Activated CD8-positive, alpha-beta memory T cell treated with anti-CD3 and anti-CD28 coated beads, Interleukin-2, amount 50 U/mL, for 24 hours (primary cell): ENCODE measurements around the gene CBARP.
"Not testable (repeated sequence)": the region's sequence is repeated elsewhere in the genome, so short reads cannot be mapped to it uniquely, and the experiment has no call there.

ENCODE experiments used
- DNase-seq: peaks from one replicate; pipeline ENCODE4 v3.0.0-alpha.2; 2020; ENCODE audit errors: extremely low read depth

CBARP gene

GRCh38 chr19:1252821-1253513 is 15.2 kb upstream of the CBARP start:
- DNase-seq = no peak

- no peak for DNase-seq
Measured at GRCh38 chr19:1252221-1252820, 14.5 kb upstream of the CBARP start.

DNA sequence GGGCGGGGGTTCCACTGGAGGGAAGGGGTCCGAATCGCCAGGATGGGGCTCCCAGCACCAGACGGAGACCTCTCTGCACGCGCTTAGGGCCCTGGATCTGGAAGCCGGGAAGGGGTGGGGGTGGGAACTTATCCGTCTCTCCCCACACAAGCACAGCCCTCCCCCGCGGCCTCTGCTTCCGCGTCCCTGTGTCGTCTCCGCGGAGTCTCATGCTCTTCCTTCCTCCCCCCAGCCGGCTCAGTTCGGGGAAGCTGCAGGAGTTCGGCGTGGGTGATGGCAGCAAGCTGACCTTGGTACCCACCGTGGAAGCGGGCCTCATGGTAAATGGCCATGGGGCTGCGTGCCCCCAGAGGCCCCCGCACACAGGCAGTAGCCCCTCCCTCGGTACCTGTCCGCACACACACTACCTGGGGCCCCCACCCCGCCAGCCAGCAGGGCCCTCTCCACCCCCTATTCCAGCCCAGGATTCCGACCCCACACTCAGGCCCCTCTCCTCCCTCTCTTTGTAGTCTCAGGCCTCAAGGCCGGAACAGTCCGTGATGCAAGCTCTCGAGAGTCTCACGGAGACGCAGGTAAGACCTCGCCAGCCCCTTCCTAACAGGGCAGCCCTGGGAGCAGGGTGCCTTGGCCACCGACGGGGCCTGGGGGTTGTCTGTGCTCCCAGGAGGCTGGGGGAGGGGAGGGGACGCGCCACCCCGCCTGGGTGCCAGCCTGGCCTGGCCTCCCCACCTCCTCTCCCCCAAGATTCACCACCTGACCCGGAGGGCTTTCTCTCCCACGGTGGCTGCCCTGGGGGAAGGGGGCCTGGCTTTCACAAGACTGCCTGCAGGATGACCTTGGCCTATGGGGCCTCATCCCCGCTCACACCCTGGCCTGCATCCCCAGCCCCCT is 13.8 kb upstream of the CBARP start:
- DNase-seq = no peak

GRCh38 chr19:1250437-1251260 is 12.8 kb upstream of the CBARP start:
- DNase-seq = no peak

- DNase-seq = no peak
Measured at GRCh38 chr19:1249990-1250436, 12.2 kb upstream of the CBARP start.

DNA sequence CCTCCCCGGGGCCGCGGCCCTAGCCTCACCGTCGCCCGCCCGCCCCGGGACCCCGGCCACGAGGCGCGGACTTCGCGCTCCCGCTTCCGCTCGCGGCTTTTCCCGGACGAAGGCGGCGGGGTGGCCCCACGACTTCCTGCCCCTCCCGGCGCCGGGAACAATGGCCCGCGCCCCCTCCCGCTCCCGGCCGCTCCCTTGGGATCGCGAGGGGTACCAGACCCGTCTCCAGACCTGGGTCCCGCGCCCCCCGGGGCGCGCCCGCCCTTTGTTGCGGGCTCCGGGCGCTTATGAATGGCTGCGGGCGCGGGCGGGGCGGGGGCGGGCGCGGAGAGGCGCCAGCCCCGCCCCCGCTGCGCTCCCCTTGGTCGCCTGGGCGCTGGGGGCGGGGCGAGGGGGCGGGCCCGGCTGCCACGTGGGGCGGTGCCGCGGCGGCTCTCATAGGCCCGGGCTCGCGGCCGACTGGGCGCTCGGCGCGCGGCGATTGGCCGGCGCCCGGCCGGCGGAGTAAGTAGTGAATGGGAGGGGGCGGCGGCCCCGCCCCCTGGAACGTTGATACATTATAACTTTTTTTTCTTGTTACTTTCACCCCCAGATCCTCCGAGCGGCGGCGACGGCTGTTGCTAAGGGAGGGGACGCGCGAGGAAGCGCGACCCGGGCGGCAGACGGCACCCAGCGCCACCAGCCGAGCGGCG is 11.6 kb upstream of the CBARP start:
- peak; percentile 73 for DNase-seq

GRCh38 chr19:1248786-1249297 is 11.0 kb upstream of the CBARP start:
- DNase-seq = no peak

DNA sequence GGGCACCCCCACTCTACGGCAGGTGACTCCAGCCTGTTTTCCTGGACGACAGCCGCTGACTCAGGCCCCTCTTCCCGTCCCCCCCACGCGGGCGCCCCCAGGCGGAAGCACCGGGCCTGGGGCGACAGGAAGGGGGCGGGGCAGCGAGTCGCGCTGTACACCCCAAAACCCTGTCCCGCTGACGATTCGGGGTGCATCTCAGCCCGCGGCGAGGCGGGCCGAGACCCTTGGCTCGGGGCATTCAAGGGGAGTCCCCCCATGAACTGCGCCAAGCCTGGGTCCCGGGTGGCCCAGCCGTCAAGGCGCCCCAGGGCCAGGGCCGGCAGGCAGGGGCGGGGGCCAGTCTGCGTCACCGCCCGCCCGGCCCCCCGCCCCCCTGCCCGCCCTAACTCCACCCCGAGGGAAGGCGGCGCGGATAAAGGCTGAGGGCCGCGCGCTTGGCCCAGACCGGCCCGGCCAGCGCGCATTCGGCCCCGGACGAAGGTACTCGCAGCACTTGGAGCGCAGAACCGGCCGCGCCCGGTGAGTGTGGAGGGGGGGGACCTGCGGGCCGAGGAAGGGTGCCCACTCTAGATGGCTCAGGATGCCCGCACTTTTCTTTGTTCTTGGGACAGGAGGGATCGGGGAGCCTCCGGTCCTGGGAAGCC is 10.5 kb upstream of the CBARP start, which contains the start of gene MIDN:
MIDN (plus strand) TSS at position 445 of the 647 bp plus-strand sequence. CDS start 1,714 bp downstream, outside the sequence.
- DNase-seq = no peak

- DNase-seq = no peak
Measured at GRCh38 chr19:1247748-1248138, 9.9 kb upstream of the CBARP start.

GRCh38 chr19:1246265-1247087 is 8.7 kb upstream of the CBARP start:
- DNase-seq = not testable (repeated sequence)

DNA sequence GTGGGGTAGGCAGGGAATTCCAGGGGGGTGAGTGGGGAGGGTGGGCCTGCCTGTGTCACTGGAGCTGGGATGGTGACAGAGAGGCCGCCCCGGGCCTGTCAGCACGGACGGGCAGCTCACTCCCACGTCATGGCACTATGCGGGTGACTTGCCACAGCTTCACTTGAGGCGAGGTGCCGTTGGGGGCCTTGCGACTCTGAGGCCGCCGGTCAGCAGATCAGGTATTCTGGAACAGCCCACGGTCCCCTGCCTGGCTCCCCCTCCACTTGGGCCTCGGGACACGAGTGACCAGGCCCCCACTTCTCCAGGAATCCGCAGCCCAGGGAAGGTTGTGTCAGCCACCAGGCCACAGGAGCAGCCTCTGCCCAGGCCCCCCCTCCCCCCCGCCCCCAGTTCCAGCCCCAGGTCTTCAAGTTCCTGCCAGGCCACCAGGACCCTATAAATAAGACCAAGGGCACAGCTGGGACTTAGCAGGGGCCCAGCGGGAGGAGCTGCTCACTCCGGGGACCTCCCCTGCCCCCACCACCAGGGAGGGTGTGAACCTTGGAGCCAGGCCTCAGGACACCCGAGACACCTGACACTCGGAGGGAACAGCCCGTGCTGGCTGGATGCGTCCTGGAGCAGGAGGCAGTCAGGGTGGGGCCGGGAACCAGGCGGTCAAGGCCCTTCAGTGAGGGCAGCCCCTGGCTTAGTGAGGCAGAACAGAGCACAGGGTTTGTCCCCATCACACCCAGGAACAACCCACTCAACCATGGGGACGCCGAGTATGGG is 7.9 kb upstream of the CBARP start:
- no peak for DNase-seq

- DNase-seq = no peak
Measured at GRCh38 chr19:1244693-1245451, 7.1 kb upstream of the CBARP start.

GRCh38 chr19:1243768-1244692 is 6.2 kb upstream of the CBARP start:
- no peak for DNase-seq

GRCh38 chr19:1241417-1242095 is 3.8 kb upstream of the CBARP start, which contains the start of gene ATP5F1D:
TSS of gene ATP5F1D (plus strand) at chr19:1241751. CDS start at chr19:1241851, 100 bp downstream.
- peak; percentile 82 for DNase-seq

DNA sequence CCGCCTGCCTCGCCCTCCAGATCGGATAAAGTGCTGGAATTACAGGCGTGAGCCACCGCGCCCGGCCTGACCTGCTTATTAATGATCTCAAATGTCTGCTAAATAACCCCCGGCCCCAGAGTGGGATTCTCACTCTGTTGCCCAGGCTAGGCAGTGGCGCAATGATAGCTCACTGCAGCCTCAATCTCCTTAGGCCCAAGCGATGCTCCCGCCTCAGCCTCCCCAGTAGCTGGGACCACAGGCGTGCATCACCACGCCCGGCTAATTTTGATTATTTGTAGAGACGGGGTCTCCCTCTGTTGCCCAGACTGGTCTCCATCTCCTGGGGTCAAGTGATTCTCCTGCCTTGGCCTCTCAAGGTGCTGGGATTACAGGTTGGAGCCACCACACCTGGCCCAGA is 3.1 kb upstream of the CBARP start:
- DNase-seq = no peak
